HepG2 (cell line): ENCODE results near the gene MYO5A. TPM values are rescaled to one million over a fixed set of nuclear protein-coding genes. Genes with fewer than 3 reads are reported as not detected.

ENCODE experiments used
- BCL6 ChIP-seq: IDR thresholded peaks from 2 replicates; pipeline ENCODE4 v1.6.1; 2016; ENCODE audit warnings: missing genetic modification reagents, missing compliant biosample characterization
- FOXA3 ChIP-seq: IDR thresholded peaks from 2 replicates; pipeline ENCODE4 v1.6.1; 2016; ENCODE audit warnings: missing genetic modification reagents, missing compliant biosample characterization
- FOXK1 ChIP-seq: sonication (generic); formaldehyde crosslinking; IDR thresholded peaks from 2 replicates; pipeline ENCODE4 v1.4.0; 2020; ENCODE audit warnings: low read depth, missing genetic modification reagents, borderline replicate concordance
- FOXP1 ChIP-seq, 2 experiments: fragments of 450-650 bp in 1 of 2; IDR thresholded peaks; 2 replicates each; pipeline ENCODE4 v1.6.1; 2017 to 2018; ENCODE audit warnings: antibody characterized with exemption in 1 of 2
- PAXIP1 ChIP-seq: sonication (generic); formaldehyde crosslinking; conservative IDR thresholded peaks from 2 replicates; pipeline ENCODE4 v1.4.0; 2020; ENCODE audit warnings: mild to moderate bottlenecking, missing genetic modification reagents, moderate library complexity
- SIN3A ChIP-seq: IDR thresholded peaks from 2 replicates; pipeline ENCODE4 v1.6.1; 2011; ENCODE audit warnings: low read depth, mild to moderate bottlenecking, control low read depth, low read length, borderline replicate concordance
- SOX6 ChIP-seq, 2 experiments: fragments of 450-650 bp in 1 of 2; sonication (generic) in 1 of 2; formaldehyde crosslinking in 1 of 2; IDR thresholded peaks; 2 replicates each; pipeline versions ENCODE4 v1.4.0 to v1.6.1; 2017 to 2020; ENCODE audit warnings: antibody characterized with exemption in 1 of 2, mild to moderate bottlenecking in 1 of 2, missing genetic modification reagents in 1 of 2
- TCF7 ChIP-seq: sonication (generic); IDR thresholded peaks from 2 replicates; pipeline ENCODE4 v1.6.1; 2016; ENCODE audit warnings: antibody characterized with exemption, low read depth
- ZMYM3 ChIP-seq: sonication (generic); formaldehyde crosslinking; IDR thresholded peaks from 2 replicates; pipeline ENCODE4 v1.5.1; 2020; ENCODE audit warnings: mild to moderate bottlenecking, missing genetic modification reagents
- ZNF18 ChIP-seq: sonication (generic); formaldehyde crosslinking; IDR thresholded peaks from 2 replicates; pipeline ENCODE4 v1.8.0; 2022; ENCODE audit warnings: mild to moderate bottlenecking, missing genetic modification reagents; ENCODE audit not compliant: insufficient replicate concordance
- ZNF224 ChIP-seq: sonication (generic); formaldehyde crosslinking; IDR thresholded peaks from 2 replicates; pipeline ENCODE4 v1.5.0; 2020; ENCODE audit warnings: mild to moderate bottlenecking, missing genetic modification reagents
- ZNF460 ChIP-seq: sonication (generic); formaldehyde crosslinking; IDR thresholded peaks from 2 replicates; pipeline ENCODE4 v1.5.1; 2020; ENCODE audit warnings: missing genetic modification reagents, mild to moderate bottlenecking, borderline replicate concordance
- ZNF557 ChIP-seq: sonication (generic); formaldehyde crosslinking; IDR thresholded peaks from 2 replicates; pipeline ENCODE4 v1.4.0; 2020; ENCODE audit warnings: missing genetic modification reagents
- ZNF687 ChIP-seq: sonication (generic); formaldehyde crosslinking; IDR thresholded peaks from 2 replicates; pipeline ENCODE4 v1.5.1; 2020; ENCODE audit warnings: mild to moderate bottlenecking, missing genetic modification reagents, moderate library complexity
- ZNF770 ChIP-seq: sonication (generic); formaldehyde crosslinking; IDR thresholded peaks from 2 replicates; pipeline ENCODE4 v1.5.0; 2020; ENCODE audit warnings: mild to moderate bottlenecking, missing genetic modification reagents
- polyA plus RNA-seq, 8 experiments: library from polyadenylated mRNA; depleted of rRNA in 3 of 8; stranded (reverse) in 7 of 8; unstranded in 1 of 8; fragments of >200 nt; fragmentation: Illumina TruSeq in 4 of 8; extraction: Trizol in 4 of 8; gene quantifications; 2 replicates each; pipeline versions ENCODE4 v1.2.1 to v1.2.3, GENCODE V29; 2011 to 2016; ENCODE audit warnings: low read depth in 4 of 8, missing spikeins in 1 of 8, mixed read lengths in 1 of 8; ENCODE audit not compliant: insufficient read depth in 1 of 8
- total RNA-seq, 5 experiments: library from RNA; depleted of rRNA; stranded (reverse); fragments of >200 nt; fragmentation: Illumina TruSeq; extraction: Trizol; gene quantifications; 2 replicates each; pipeline ENCODE4 v1.2.3, GENCODE V29; 2016; ENCODE audit warnings: low read depth in 1 of 5

Gene MYO5A
- total and polyA plus RNA-seq, 2 of the 13 experiments (the other 11 are each of a cell fraction or from before 2014, with no cell fraction given) = 2.8 to 4.8 TPM

- TF ChIP-seq FOXA3 (CRISPR knock-in tag) = peak; percentile 24; the same call in 1 of the 2 replicates
- TF ChIP-seq PAXIP1 (CRISPR knock-in tag) = 0 out of 2 replicates have a peak, but pooled peaks have one; percentile 15
- no peak for TF ChIP-seq ZNF557 (CRISPR knock-in tag)
- peak; percentile 86 for TF ChIP-seq BCL6 (CRISPR knock-in tag)
- TF ChIP-seq ZNF687 = peak; percentile 25; the same call in 1 of the 2 replicates
- TF ChIP-seq FOXK1 (CRISPR knock-in tag) = peak; percentile 40; the same call in 1 of the 2 replicates
- TF ChIP-seq TCF7 = no peak
- 0 out of 2 replicates have a peak, but pooled peaks have one; percentile 46 for TF ChIP-seq ZNF224 (CRISPR knock-in tag)
- no peak for TF ChIP-seq FOXP1 (IDR thresholded peaks at IDR 0.05)
- peak; percentile 40; the same call in 1 of the 2 replicates for TF ChIP-seq FOXP1 (CRISPR knock-in tag; IDR thresholded peaks at IDR 0.05)
- TF ChIP-seq SIN3A = no peak
- TF ChIP-seq ZNF770 (CRISPR knock-in tag) = peak; percentile 93
- TF ChIP-seq ZMYM3 = peak; percentile 78
- peak; percentile 94 for TF ChIP-seq ZNF460 (CRISPR knock-in tag)
- peak; percentile 48 for TF ChIP-seq ZNF18
- TF ChIP-seq SOX6 (IDR thresholded peaks at IDR 0.05) = no peak
- 0 out of 2 replicates have a peak, but pooled peaks have one; percentile 14 for TF ChIP-seq SOX6 (CRISPR knock-in tag; IDR thresholded peaks at IDR 0.05)
Observed at GRCh38 chr15:52537459-52537858, 8.8 kb upstream of the MYO5A start (continued).
